Femur (tissue), 1 donor: ENCODE results near the gene IFNG-AS1.

Experiments
- DNase-seq: peaks from one replicate; pipeline ENCODE4 v3.0.0-alpha.2; 2017

IFNG-AS1 gene

GRCh38 chr12:68040450-68041075 is 51.3 kb downstream of the IFNG-AS1 start:
- peak; percentile 58 for DNase-seq

GRCh38 chr12:68042212-68042699 is 53.0 kb downstream of the IFNG-AS1 start:
- no peak for DNase-seq

- DNase-seq, result no peak
Observed at GRCh38 chr12:68043435-68043834, 54.2 kb downstream of the IFNG-AS1 start.

GRCh38 chr12:68048648-68049297 is 59.5 kb downstream of the IFNG-AS1 start:
- no peak for DNase-seq

- DNase-seq, result no peak
Observed at GRCh38 chr12:68056300-68056699, 67.1 kb downstream of the IFNG-AS1 start.

GRCh38 chr12:68063900-68064590 is 74.8 kb downstream of the IFNG-AS1 start:
- no peak for DNase-seq

- no peak for DNase-seq
Observed at GRCh38 chr12:68065163-68065562, 75.9 kb downstream of the IFNG-AS1 start.

- DNase-seq, result no peak
Observed at GRCh38 chr12:68065687-68066086, 76.4 kb downstream of the IFNG-AS1 start.

- DNase-seq, result no peak
Observed at GRCh38 chr12:68067762-68068376, 78.6 kb downstream of the IFNG-AS1 start.

- DNase-seq, result no peak
Observed at GRCh38 chr12:68069275-68069674, 80.0 kb downstream of the IFNG-AS1 start.
